Measurements from ENCODE around the gene MMP15. TPM values are rescaled to one million over a fixed set of nuclear protein-coding genes. Genes with fewer than 3 reads are reported as not detected.

MMP15 gene
- total RNA-seq, 1 donor from 2014 or later: 2.9 TPM

GRCh38 chr16:58018803-58019202 lies 6.8 kb upstream of the MMP15 start:
- Histone ChIP-seq H3K9me3 (no peaks in the 10 kb centered on the region), H3K27me3 (no peaks in the 10 kb centered on the region), H3K4me1 (peaks cover 16% of the 10 kb centered on the region), H3K36me3 (peaks cover 0 to 20% of the 10 kb centered on the region in 2 donors), H3K27ac (no peak overlapping the region), H3K4me3 (no peak overlapping the region)
- intact Hi-C loops (cut with DNase I): no loop called here
- no peak for TF ChIP-seq CTCF (IDR thresholded peaks at IDR 0.05)
- no peak for TF ChIP-seq POLR2AphosphoS5 (IDR thresholded peaks at IDR 0.05; ENCODE audit: insufficient read depth in 1 of 2, low read depth in 1 of 2)
- no peak for TF ChIP-seq POLR2A (IDR thresholded peaks at IDR 0.05)
- DNase-seq (ENCODE audit: extremely low spot score in 2 of 2): no peak

- no peak for TF ChIP-seq POLR2A (IDR thresholded peaks at IDR 0.05)
- TF ChIP-seq CTCF (IDR thresholded peaks at IDR 0.05): no peak
- no peak for TF ChIP-seq POLR2AphosphoS5 (IDR thresholded peaks at IDR 0.05; ENCODE audit: insufficient read depth in 1 of 2, low read depth in 1 of 2)
- Histone ChIP-seq H3K36me3 (peaks cover 0 to 20% of the 10 kb centered on the region in 2 donors), H3K27ac (no peak overlapping the region), H3K9me3 (no peaks in the 10 kb centered on the region), H3K4me3 (no peak overlapping the region), H3K4me1 (peaks cover 24% of the 10 kb centered on the region), H3K27me3 (no peaks in the 10 kb centered on the region)
- no peak for DNase-seq (ENCODE audit: extremely low spot score in 2 of 2)
- intact Hi-C loops (cut with DNase I): loop anchor here (5.0 kb wide), 1 partner anchor 102 kb away; no protein-coding TSS in a partner anchor
Measured at GRCh38 chr16:58019866-58020538, 5.6 kb upstream of the MMP15 start.

- intact Hi-C loops (cut with DNase I): loop anchor here (5.0 kb wide), 1 partner anchor 101 kb away; no protein-coding TSS in a partner anchor
- H3K36me3 ChIP-seq: peaks cover 0 to 20% of the 10 kb centered on the region in 2 donors
- no peak for DNase-seq (ENCODE audit: extremely low spot score in 2 of 2)
- H3K27ac ChIP-seq: no peak overlapping the region
- H3K9me3 ChIP-seq: no peaks in the 10 kb centered on the region
- no peaks in the 10 kb centered on the region for H3K27me3 ChIP-seq
- no peak overlapping the region for H3K4me3 ChIP-seq
- peaks cover 29% of the 10 kb centered on the region for H3K4me1 ChIP-seq
- peak; percentile 66 to 79 (median 76) for TF ChIP-seq CTCF (IDR thresholded peaks at IDR 0.05)
- TF ChIP-seq POLR2A (IDR thresholded peaks at IDR 0.05): no peak
Measured at GRCh38 chr16:58020628-58021521, 4.7 kb upstream of the MMP15 start.

GRCh38 chr16:58021661-58022551 lies 3.6 kb upstream of the MMP15 start:
- DNase-seq (ENCODE audit: extremely low spot score in 2 of 2): no peak
- H3K4me1 ChIP-seq: peaks cover 39% of the 10 kb centered on the region

More at GRCh38 chr16:58021661-58022551, 3.6 kb upstream of the MMP15 start:
- peaks cover 0 to 18% of the 10 kb centered on the region in 2 donors for H3K36me3 ChIP-seq
- intact Hi-C loops (cut with DNase I): loop anchor here (5.0 kb wide), 1 partner anchor 100 kb away; no protein-coding TSS in a partner anchor
- H3K4me3 ChIP-seq: no peak overlapping the region
- no peak for TF ChIP-seq CTCF (IDR thresholded peaks at IDR 0.05)
- TF ChIP-seq POLR2AphosphoS5 (IDR thresholded peaks at IDR 0.05; ENCODE audit: insufficient read depth in 1 of 2, low read depth in 1 of 2): no peak
- TF ChIP-seq POLR2A (IDR thresholded peaks at IDR 0.05): no peak
- H3K27me3 ChIP-seq: no peaks in the 10 kb centered on the region
- no peaks in the 10 kb centered on the region for H3K9me3 ChIP-seq
- peak overlapping the region; percentile 3 for H3K27ac ChIP-seq
